HG02970 (cell line): ENCODE results near the gene KCNH2.
"Not testable (repeated sequence)": the region's sequence is repeated elsewhere in the genome, so short reads cannot be mapped to it uniquely, and the experiment has no call there.

ENCODE experiments used
- ATAC-seq: cut with Tn5 transposase; IDR thresholded peaks from one replicate; pipeline ENCODE4 v1.9.1; 2021; ENCODE audit warnings: mild to moderate bottlenecking, moderate library complexity, moderate number of reproducible peaks; ENCODE audit not compliant: unreplicated experiment, low FRiP score

The KCNH2 gene

GRCh38 chr7:150911590-150912267 is 66.4 kb downstream of the KCNH2 start:
- no peak for ATAC-seq

GRCh38 chr7:150910996-150911422 is 67.1 kb downstream of the KCNH2 start:
- ATAC-seq, result no peak

GRCh38 chr7:150910305-150910995 is 67.7 kb downstream of the KCNH2 start:
- ATAC-seq, result not testable (repeated sequence)

- ATAC-seq, result no peak
These were observed 68.7 kb downstream of the KCNH2 start for GRCh38 chr7:150909200-150909995.

- no peak for ATAC-seq
These were observed 69.9 kb downstream of the KCNH2 start for GRCh38 chr7:150908173-150908572.

GRCh38 chr7:150904011-150904909 is 73.9 kb downstream of the KCNH2 start:
- ATAC-seq, result no peak

GRCh38 chr7:150903606-150904005 is 74.5 kb downstream of the KCNH2 start:
- no peak for ATAC-seq

GRCh38 chr7:150902078-150903033 is 75.8 kb downstream of the KCNH2 start:
- no peak for ATAC-seq

GRCh38 chr7:150901160-150902035 is 76.7 kb downstream of the KCNH2 start:
- no peak for ATAC-seq

GRCh38 chr7:150900675-150901074 is 77.4 kb downstream of the KCNH2 start:
- ATAC-seq, result no peak

GRCh38 chr7:150898475-150899011 is 79.6 kb downstream of the KCNH2 start:
- ATAC-seq, result no peak

- peak; percentile 43 for ATAC-seq
These were observed 80.3 kb downstream of the KCNH2 start for GRCh38 chr7:150897502-150898474.

GRCh38 chr7:150896562-150897209 is 81.4 kb downstream of the KCNH2 start:
- no peak for ATAC-seq

- no peak for ATAC-seq
These were observed 82.3 kb downstream of the KCNH2 start for GRCh38 chr7:150895809-150896208.
